ENCODE data around the gene EMP3. TPM values are rescaled to one million over a fixed set of nuclear protein-coding genes. Genes with fewer than 3 reads are reported as not detected.

The EMP3 gene
- total and polyA plus RNA-seq, 2 of the 4 experiments (the other 2 are of a cell fraction), result 147 to 632 TPM

DNA sequence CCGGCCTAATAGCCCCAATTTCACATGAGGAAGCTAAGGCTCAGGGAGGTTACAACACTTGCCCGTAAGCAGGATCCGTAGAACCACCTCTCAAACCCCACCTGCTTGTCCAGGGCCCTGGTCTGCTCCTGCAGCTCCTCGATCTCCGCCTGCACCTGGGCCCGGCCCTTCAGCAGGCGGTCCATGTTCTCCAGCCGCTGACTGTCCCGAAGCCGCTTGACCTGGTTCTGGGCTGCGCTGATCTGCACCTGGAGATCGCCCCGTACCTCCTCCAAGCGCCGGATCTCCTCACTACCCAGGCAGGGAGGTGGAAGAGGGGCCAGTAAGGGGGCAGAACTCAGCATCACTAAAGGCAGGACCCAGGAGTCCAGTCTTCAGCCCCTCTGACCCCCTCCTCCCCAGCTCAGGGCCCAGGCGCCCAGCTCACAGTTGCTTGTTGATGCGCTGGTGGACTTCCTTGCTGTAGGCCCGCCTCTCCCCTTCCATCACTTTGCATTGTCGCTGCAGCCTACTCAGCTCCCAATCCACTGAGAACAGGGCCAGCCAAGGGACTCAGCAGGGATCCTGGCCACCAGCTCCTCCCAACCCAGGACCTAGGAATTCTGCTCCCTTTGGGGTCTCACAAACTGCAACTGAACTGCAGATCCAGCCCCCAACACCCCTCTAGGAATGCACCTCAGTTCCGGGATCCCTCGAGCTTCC, 6.9 kb upstream of the EMP3 start:
- in situ Hi-C loops (cut with MboI; ENCODE audit: low sequenced_read_pairs), result no loop called here
- CTCF ChIA-PET, result interaction anchor here (0.7 kb wide), 1 partner anchor 46 kb away, joined by 3 read pairs; no protein-coding TSS in a partner anchor

More for the DNA sequence above, 6.9 kb upstream of the EMP3 start:
- ATAC-seq (ENCODE audit: low read depth) (no peak), DNase-seq (no peak)
- Histone ChIP-seq H2AK9ac (replicated peaks; ENCODE audit: low read depth, low read length, poor library complexity) (no peak overlapping the region), H2BK5ac (ENCODE audit: low read depth, low read length, poor library complexity, severe bottlenecking) (no peak overlapping the region), H4K8ac (ENCODE audit: low read depth in 2 of 2, low read length in 2 of 2) (no peak overlapping the region), H3K27me3 (ENCODE audit: control insufficient read depth, insufficient read depth, low read length) (no peaks in the 10 kb centered on the region), H4K20me1 (ENCODE audit: insufficient read depth, low read length) (no peaks in the 10 kb centered on the region), H3K4ac (ENCODE audit: low read depth, low read length) (no peak overlapping the region), H4K5ac (ENCODE audit: low read depth, low read length) (no peak overlapping the region), H3K27ac (ENCODE audit: insufficient read depth, low read length) (no peak overlapping the region), H2AK5ac (ENCODE audit: low read depth, low read length) (no peak overlapping the region), H3K79me1 (ENCODE audit: low read depth in 1 of 2, low read length in 2 of 2) (peaks cover 0 to 11% of the 10 kb centered on the region in 2 experiments; a peak in 2 of 4 replicates), H3K4me2 (ENCODE audit: low read depth, low read length) (no peak overlapping the region), H3K4me3 (ENCODE audit: insufficient read depth, low read depth, low read length) (no peak overlapping the region), H3K9me3 (ENCODE audit: control insufficient read depth, insufficient read depth, low read length) (no peaks in the 10 kb centered on the region), H3K23ac (ENCODE audit: low read depth, low read length) (no peak overlapping the region), H3K14ac (replicated peaks; ENCODE audit: low read depth, low read length) (no peak overlapping the region), H2BK20ac (ENCODE audit: low read depth, low read length) (no peak overlapping the region), H3K9ac (ENCODE audit: low read depth, low read length) (no peak overlapping the region), H3K9me1 (ENCODE audit: insufficient read depth, low read length) (peaks cover 3% of the 10 kb centered on the region; the same call in 1 of the 2 replicates), H4K91ac (ENCODE audit: insufficient read depth, low read depth, low read length) (no peak overlapping the region), H3K4me1 (ENCODE audit: control insufficient read depth, insufficient read depth, low read length) (peaks cover 15% of the 10 kb centered on the region), H2BK120ac (ENCODE audit: low read depth, low read length) (no peak overlapping the region), H2BK15ac (ENCODE audit: low read depth, low read length) (no peak overlapping the region), H3K36me3 (ENCODE audit: control insufficient read depth, insufficient read depth, low read length) (no peaks in the 10 kb centered on the region), H3K18ac (ENCODE audit: low read depth, low read length) (no peak overlapping the region), H3K56ac (ENCODE audit: extremely low read depth, insufficient read depth, low read length) (no peak overlapping the region), H2AFZ (replicated peaks; ENCODE audit: low read length, poor library complexity) (no peak overlapping the region)
- dilution Hi-C loops (cut with HindIII; ENCODE audit: low sequenced_read_pairs, unreplicated experiment) (no loop called here), intact Hi-C loops (cut with micrococcal nuclease) (no loop called here)
- POLR2A ChIA-PET (ENCODE audit: unreplicated experiment), result no interaction called here
- WGBS, 2 experiments (ENCODE audit: extremely low coverage in 2 of 2, insufficient read length in 1 of 2), result 93% methylated on average over 2 of the region's 21 CpGs; no CpG with 5 or more reads in 1 of the 2 experiments
- TF ChIP-seq BHLHE40 (IDR thresholded peaks at IDR 0.05; ENCODE audit: low read depth, low read length) (no peak), MAZ (IDR thresholded peaks at IDR 0.05; ENCODE audit: borderline replicate concordance, low read depth, low read length) (no peak), RAD21 (IDR thresholded peaks at IDR 0.05; ENCODE audit: low read length) (no peak), MAFK (IDR thresholded peaks at IDR 0.05; ENCODE audit: low read depth, low read length) (no peak), RCOR1 (IDR thresholded peaks at IDR 0.05; ENCODE audit: insufficient replicate concordance, low read length) (no peak), CHD1 (IDR thresholded peaks at IDR 0.05; ENCODE audit: low read depth, low read length) (no peak), RFX5 (IDR thresholded peaks at IDR 0.05; ENCODE audit: low read depth, low read length) (no peak)
- TF ChIP-seq, protein P1, sequence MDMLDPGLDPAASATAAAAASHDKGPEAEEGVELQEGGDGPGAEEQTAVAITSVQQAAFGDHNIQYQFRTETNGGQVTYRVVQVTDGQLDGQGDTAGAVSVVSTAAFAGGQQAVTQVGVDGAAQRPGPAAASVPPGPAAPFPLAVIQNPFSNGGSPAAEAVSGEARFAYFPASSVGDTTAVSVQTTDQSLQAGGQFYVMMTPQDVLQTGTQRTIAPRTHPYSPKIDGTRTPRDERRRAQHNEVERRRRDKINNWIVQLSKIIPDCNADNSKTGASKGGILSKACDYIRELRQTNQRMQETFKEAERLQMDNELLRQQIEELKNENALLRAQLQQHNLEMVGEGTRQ (IDR thresholded peaks at IDR 0.05; ENCODE audit: low read depth, low read length), result no peak
- TF ChIP-seq, protein P2, sequence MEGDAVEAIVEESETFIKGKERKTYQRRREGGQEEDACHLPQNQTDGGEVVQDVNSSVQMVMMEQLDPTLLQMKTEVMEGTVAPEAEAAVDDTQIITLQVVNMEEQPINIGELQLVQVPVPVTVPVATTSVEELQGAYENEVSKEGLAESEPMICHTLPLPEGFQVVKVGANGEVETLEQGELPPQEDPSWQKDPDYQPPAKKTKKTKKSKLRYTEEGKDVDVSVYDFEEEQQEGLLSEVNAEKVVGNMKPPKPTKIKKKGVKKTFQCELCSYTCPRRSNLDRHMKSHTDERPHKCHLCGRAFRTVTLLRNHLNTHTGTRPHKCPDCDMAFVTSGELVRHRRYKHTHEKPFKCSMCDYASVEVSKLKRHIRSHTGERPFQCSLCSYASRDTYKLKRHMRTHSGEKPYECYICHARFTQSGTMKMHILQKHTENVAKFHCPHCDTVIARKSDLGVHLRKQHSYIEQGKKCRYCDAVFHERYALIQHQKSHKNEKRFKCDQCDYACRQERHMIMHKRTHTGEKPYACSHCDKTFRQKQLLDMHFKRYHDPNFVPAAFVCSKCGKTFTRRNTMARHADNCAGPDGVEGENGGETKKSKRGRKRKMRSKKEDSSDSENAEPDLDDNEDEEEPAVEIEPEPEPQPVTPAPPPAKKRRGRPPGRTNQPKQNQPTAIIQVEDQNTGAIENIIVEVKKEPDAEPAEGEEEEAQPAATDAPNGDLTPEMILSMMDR (conservative IDR thresholded peaks at IDR 0.05; ENCODE audit: low read depth, low read length), result no peak
- BruUV-seq (replicated peaks), result no TSS peak

Measured in IMR-90 (cell line).